ENCODE results near the gene SCAND1. TPM values are rescaled to one million over a fixed set of nuclear protein-coding genes. Genes with fewer than 3 reads are reported as not detected.
A peak's percentile ranks its signal among the peaks of the same experiment; 100 is the strongest.

SCAND1 gene
- total RNA-seq, 2 donors from 2014 or later, result 63.0 to 192 TPM

GRCh38 chr20:35947489-35947888 lies 6.8 kb downstream of the SCAND1 start:
- no peaks in the 10 kb centered on the region for H3K36me3 ChIP-seq (replicated peaks in 1 of 2; ENCODE audit: insufficient read depth in 1 of 2, low read depth in 2 of 2)
- DNase-seq, result peak in 2 of 4 donors; percentile 16 to 23

GRCh38 chr20:35942243-35942642 lies 12.1 kb downstream of the SCAND1 start:
- ATAC-seq, result no peak
- Histone ChIP-seq H3K27ac (no peak overlapping the region), H3K4me3 (no peak overlapping the region), H3K36me3 (replicated peaks in 1 of 2; ENCODE audit: insufficient read depth in 1 of 2, low read depth in 2 of 2) (peaks cover 0 to 2% of the 10 kb centered on the region in 2 donors), H3K27me3 (no peaks in the 10 kb centered on the region), H3K4me1 (no peaks in the 10 kb centered on the region), H3K9me3 (no peaks in the 10 kb centered on the region)
- WGBS, 2 donors, result 76 to 89% methylated on average over 2 of the region's 2 CpGs
- no peak for TF ChIP-seq CTCF (IDR thresholded peaks at IDR 0.05)
- no peak for TF ChIP-seq POLR2A (IDR thresholded peaks at IDR 0.05)
- intact Hi-C loops (cut with DNase I), result no loop called here
- no peak for DNase-seq

More at GRCh38 chr20:35947489-35947888, 6.8 kb downstream of the SCAND1 start:
- intact Hi-C loops (cut with DNase I), result no loop called here
- Histone ChIP-seq H3K4me1 (peaks cover 9% of the 10 kb centered on the region), H3K27me3 (no peaks in the 10 kb centered on the region), H3K9me3 (no peaks in the 10 kb centered on the region), H3K27ac (peak overlapping the region in 1 of 4 donors; percentile 15), H3K4me3 (no peak overlapping the region)
- WGBS, 2 donors, result 60 to 66% methylated on average over 9 of the region's 9 CpGs
- peak; percentile 24 for ATAC-seq
- TF ChIP-seq CTCF (IDR thresholded peaks at IDR 0.05), result peak in 3 of 7 experiments; percentile 12 to 17 (median 12)
- TF ChIP-seq POLR2A (IDR thresholded peaks at IDR 0.05), result no peak

- H3K9me3 ChIP-seq, result no peaks in the 10 kb centered on the region
- DNase-seq (no peak), ATAC-seq (no peak)
- H3K36me3 ChIP-seq (replicated peaks in 1 of 2; ENCODE audit: insufficient read depth in 1 of 2, low read depth in 2 of 2), result peaks cover 0 to 2% of the 10 kb centered on the region in 2 donors
- H3K4me1 ChIP-seq, result no peaks in the 10 kb centered on the region
- H3K4me3 ChIP-seq, result no peak overlapping the region
- no peaks in the 10 kb centered on the region for H3K27me3 ChIP-seq
- no peak overlapping the region for H3K27ac ChIP-seq
- no peak for TF ChIP-seq POLR2A (IDR thresholded peaks at IDR 0.05)
- TF ChIP-seq CTCF (IDR thresholded peaks at IDR 0.05), result no peak
- intact Hi-C loops (cut with DNase I), result no loop called here
- WGBS, 2 donors, result 90 to 92% methylated on average over 2 of the region's 2 CpGs
Measured at GRCh38 chr20:35941620-35942019, 12.7 kb downstream of the SCAND1 start.

GRCh38 chr20:35939264-35939663 lies 15.0 kb downstream of the SCAND1 start:
- H3K4me1 ChIP-seq, result no peaks in the 10 kb centered on the region
- H3K27me3 ChIP-seq, result no peaks in the 10 kb centered on the region
- DNase-seq, result no peak
- TF ChIP-seq CTCF (IDR thresholded peaks at IDR 0.05), result no peak
- no peak for TF ChIP-seq POLR2A (IDR thresholded peaks at IDR 0.05)
- H3K36me3 ChIP-seq (replicated peaks in 1 of 2; ENCODE audit: insufficient read depth in 1 of 2, low read depth in 2 of 2), result peaks cover 0 to 2% of the 10 kb centered on the region in 2 donors
- H3K4me3 ChIP-seq, result no peak overlapping the region
- no peak for ATAC-seq
- no peaks in the 10 kb centered on the region for H3K9me3 ChIP-seq
- WGBS, 2 donors, result 94 to 98% methylated on average over 3 of the region's 3 CpGs
- H3K27ac ChIP-seq, result no peak overlapping the region
- intact Hi-C loops (cut with DNase I), result no loop called here

- ATAC-seq, result no peak
- no peak overlapping the region for H3K27ac ChIP-seq
- H3K9me3 ChIP-seq, result no peaks in the 10 kb centered on the region
- no peaks in the 10 kb centered on the region for H3K27me3 ChIP-seq
- H3K36me3 ChIP-seq (replicated peaks in 1 of 2; ENCODE audit: insufficient read depth in 1 of 2, low read depth in 2 of 2), result no peaks in the 10 kb centered on the region
- 88 to 95% methylated on average over 4 of the region's 4 CpGs for WGBS, 2 donors
- no peak for TF ChIP-seq POLR2A (IDR thresholded peaks at IDR 0.05)
- TF ChIP-seq CTCF (IDR thresholded peaks at IDR 0.05), result no peak
- H3K4me3 ChIP-seq, result no peak overlapping the region
- no peak for DNase-seq
- intact Hi-C loops (cut with DNase I), result no loop called here
- H3K4me1 ChIP-seq, result no peaks in the 10 kb centered on the region
Measured at GRCh38 chr20:35934050-35934449, 20.3 kb downstream of the SCAND1 start.
